D341Med (cell line): ENCODE results near the gene HAUS2.
"Not testable (repeated sequence)": the region's sequence is repeated elsewhere in the genome, so short reads cannot be mapped to it uniquely, and the experiment has no call there.

Experiments
- DNase-seq: peaks from one replicate; pipeline ENCODE4 v3.0.0; 2012; ENCODE audit warnings: low spot score

HAUS2 gene

DNA sequence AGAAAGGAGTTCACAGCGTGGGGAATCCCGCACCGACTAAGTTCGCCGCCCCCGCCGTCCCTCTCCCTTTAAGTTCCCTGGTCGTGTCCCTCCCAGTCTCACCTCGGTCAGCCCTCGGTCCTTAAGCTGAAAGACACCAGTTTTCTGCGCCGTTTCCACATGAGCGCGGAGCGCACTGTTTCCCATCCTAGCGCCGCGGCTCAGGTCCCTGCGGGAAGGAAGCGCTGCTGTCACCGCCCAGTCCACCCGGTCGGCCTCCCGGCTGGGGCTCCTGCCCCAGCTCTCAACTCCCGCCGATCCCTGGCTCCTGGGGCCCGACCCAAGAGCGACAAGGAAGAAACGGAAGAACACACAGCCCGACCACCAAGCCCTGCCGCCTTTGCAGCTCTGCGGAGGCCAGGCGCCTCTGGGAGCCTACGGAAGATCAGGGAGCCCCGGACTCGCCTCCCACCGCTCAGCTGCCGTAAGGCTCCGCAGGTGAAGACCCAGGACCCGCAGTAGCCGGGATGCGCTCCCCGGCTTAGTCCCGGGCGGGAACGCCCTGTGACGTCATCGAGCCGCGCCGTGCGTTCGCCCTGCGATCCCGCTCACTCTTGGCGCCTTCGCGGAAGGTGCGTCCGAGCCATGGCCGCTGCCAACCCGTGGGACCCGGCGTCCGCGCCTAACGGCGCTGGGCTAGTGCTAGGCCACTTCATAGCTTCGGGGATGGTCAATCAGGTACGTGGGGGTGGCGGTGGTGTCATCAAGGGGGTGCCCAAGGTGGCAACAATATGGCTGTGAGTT is at the start of gene HAUS2, which contains the start of gene LRRC57:
Gene HAUS2 (plus strand): TSS at position 590 of the 783 bp plus-strand sequence. CDS start 35 bp downstream, at position 625.
Gene LRRC57 (minus strand): TSS at position 545 of the 783 bp plus-strand sequence. CDS start 359 bp downstream, at position 186.
- peak; percentile 97 for DNase-seq

DNA sequence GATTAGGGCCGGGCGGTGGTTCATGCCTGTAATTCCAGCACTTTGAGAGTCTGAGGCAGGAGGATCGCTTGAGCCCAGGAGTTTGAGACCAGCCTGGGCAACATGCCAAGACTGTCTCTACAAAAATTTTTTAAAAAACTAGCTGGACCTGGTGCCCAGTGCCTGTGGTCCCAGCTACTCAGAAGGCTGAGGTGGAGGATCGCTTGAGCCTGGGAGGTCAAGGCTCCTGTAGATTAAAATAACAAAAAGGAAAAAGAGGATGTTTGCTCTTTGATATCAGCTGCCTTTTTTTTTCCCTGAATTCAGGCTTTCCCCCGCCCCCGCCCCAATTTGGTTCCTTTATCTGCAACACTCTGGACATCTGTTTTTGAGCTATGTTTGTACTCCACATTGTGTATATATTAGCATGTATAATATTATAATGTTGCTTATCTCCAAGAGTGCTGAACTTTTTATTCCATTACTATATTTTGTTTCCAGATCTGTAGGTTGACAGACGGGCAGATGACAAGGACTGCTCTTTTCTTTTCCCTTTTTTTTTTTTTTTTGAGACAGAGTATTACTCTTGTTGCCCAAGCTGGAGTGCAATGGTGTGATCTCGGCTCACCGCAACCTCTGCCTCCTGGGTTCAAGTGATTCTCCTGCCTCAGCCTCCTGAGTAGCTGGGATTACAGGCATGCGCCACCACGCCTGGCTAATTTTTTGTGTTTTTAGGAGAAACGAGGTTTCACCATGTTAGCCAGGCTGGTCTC is 48.6 kb upstream of the HAUS2 start:
- DNase-seq, result no peak

DNA sequence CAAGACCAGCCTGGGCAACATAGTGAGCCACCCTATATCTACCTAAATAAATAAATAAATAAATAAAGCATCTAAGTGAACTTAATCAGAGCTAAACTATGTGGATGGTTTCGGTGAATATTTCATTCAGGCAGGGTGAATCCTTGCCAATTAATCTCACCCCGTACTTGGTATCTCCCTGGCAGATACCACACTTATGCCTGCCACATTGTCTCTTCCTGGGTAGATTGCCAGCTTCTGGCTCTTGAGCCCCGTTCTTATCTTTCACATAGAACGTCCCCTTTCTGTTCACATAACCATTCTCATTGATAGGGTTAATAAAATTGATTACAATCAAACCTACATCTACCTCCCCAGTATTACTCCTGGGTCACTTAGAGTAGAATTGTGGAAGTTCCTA is 46.2 kb upstream of the HAUS2 start:
- no peak for DNase-seq

DNA sequence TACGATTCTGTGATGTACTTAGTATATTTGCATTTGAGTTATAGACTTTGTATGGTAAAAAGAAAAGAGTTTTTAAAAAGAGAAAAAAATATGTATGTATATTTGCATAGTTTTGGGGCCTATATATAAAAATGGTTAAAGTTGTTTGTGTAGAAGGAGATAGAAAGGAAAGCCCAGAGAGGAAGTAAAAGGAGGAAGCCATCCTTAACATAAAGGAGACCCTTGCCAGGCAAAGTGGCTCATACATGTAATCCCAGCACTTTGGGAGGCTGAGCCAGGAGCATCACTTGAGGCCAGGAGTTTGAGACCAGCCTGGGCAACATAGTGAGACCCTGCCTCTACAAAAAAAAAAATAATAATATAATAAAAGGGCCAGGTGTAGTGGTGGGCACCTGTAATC is 44.8 kb upstream of the HAUS2 start:
- no peak for DNase-seq

DNA sequence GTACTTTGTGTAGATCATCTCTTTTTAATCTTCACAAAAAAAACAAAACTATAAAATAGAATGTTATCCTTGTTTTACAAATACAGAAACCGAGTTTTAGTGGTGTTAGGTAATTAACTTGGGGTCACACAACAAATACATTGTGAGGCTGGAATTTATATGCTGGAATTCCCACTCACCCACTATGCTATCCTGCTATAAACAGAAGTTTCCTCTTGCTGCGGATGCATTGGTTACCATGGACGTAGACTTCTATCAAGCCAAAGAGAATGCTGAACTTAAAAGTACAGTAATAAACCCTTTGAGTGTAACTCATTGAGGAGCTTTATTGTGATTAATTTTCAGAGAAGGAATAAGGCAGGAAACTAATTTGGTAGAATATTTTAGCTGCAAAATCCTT is 44.0 kb upstream of the HAUS2 start:
- no peak for DNase-seq

DNA sequence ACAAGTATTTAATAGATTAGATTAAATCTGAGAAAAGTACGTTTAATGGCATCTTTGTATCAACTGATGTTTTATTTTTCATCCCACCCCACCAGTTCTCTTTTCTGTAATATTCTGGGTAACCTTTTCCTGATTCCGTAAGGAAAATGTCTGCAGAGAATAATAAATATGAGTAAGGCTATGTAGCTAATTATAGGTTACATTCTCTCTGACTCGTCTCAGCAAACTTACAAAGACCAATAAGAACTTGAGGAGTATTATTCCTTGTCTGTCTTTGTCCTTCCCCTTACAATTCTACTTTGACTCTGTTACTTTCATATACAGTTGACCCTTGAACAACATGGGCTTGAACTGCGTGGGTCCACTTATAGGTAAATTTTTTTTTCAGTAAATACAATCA is 41.1 kb upstream of the HAUS2 start:
- no peak for DNase-seq

DNA sequence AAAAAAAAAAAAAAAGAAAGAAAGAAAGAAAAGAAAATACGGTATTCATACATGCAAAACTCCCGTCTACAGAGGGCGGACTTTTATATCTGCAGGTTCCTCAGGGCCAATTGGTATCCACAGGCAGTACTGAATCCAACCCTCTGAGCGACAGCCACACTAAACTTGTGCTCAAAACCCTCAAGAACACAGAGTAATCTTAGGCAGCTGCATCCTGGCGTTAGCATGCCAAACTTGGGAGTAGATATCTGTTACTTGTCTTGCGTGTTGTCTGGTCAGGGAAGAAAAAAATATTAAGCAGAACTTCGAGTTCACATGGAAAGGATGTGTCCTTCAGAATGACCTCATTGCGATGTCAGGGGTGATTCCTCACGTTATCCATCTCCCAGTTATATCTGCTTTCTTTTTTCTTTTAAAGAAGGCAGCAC is 40.4 kb upstream of the HAUS2 start:
- no peak for DNase-seq

DNA sequence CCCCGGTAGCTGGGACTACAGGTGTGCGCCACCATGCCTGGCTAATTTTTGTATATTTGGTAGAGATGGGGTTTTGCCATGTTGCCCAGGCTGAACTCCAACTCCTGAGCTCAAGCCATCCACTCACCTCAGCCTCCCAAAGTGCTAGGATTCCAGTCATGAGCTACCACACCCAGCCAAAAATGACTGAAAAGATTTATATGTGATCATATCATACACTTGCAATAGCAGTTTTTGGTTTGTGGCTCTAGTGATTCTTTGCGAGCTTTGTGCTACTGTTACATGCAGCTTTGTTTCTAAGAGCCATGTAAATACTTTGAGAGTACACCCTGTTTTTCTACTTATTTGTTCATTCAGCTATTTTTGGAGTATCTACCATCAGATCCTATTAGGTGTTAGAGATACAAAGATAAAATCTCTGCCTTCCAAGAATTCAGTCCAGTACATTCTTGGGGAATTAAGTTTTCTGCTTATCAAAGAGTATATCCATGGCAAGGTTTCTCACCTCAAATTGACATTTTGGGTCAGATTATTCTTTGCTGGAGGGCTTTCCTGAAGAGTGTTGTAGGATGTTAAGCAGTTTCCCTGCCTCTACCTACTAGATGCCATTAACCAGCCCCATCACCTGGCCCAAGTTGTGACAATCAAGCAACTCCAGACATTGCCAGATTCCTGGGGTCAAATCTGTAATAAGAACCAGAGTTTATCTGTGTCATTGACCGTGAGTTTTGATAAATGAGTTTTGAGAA is 38.2 kb upstream of the HAUS2 start:
- no peak for DNase-seq

DNA sequence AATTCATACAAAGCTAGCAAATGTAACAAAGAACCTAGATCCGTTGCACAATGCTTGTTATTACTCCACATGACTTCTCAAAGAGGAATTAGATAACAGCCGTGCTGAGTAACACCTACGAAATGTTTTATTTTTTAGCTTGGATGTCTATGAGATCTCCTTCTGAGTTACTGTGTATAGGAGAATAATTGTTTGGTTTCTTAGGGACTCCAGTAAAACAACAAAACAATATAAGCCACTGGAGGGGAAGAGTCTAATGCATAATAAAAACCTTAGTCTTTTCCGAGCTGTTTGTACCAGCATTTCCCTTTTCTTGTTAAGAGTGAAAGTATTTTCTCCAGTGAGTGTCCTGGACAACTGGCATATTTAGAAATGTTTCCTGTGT is 37.6 kb upstream of the HAUS2 start:
- no peak for DNase-seq

DNA sequence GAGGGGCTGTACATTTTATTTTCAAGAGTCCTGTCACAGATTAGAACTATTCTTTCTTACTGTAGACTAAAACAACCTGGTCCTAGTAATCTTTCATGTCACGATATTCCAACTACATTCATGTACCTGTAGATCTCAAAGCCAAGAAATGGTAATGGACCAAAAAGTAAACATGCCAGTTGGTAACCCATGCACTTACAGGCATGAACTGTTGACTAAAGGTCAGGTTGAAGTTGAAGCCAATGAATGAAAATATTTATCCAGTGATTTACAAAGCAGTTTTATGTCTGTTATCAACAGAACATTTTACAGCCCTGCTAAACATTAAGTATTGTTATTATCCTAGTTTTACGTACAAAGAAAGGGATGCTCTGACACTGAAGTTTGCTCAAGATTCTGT is 25.3 kb upstream of the HAUS2 start:
- no peak for DNase-seq

DNA sequence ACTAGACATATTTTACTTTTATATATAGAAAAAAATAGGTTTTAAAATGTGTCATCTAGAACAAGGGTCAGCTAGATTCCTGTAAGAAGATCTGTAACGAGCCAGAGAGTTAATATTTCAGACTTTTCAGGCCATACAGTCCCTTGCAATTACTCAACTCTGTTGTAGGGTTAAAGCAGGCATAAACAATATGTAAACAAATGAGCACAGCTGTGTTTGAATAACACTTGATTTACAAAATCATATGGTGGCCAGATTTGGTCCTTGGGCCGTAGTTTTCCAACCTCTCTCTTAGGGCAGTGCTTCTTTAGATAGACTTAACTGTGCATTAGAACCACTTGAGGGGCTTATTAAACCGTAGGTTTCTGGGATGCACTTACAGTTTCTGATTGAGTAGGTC is 19.7 kb upstream of the HAUS2 start:
- DNase-seq, result no peak

DNA sequence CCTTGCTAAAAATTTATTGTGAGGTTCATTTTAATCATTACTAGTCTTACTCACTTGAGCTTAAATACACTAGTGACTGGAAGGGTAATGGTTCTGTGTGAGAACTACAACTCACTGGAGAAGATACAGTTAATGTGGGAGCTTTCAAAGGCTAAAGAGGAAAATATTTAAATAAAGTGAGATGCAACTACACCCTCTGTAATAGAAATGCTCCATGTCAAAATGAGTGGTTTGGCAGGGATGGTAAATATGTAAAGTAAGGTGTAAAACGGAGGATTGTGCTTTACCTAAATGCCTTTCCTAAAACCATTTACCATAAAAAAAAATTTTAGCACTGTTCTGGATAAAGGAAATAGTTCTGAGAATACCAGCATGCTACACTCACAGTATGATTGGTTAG is 15.4 kb upstream of the HAUS2 start:
- no peak for DNase-seq

DNA sequence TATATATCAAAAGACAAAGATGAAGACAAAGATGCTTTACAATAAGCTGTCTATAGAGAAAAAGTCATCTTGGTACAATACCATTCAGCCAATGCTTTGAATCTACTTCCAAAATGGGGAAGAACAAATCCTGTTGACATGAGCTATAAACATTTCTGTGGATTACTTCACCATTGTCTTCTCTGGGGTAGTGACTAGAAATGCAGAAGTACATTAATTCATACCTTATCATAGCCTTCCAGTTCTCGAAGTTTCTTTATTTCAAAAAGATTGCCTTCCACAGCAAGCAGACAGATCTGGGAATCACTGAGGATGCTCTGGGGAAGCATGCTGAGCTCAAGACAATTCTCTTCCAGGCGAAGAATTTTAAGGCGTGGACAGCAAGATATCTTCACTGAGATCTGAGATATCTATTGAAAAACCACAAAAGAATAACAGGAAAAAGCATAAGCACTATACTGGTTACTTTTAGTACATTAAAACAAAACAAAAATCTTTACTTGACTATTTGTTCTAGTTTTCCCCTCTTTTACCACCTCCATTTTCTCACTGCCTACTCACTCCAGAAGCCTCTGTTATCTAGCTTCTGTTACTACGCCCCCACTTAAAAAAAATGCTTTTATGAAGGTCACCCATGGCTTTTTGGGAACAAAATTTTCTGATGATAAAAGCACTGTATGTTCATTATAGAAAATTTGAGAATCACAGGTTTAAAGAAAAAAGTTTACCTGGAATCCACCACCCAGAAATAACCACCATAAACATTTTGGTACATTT is 3.6 kb upstream of the HAUS2 start:
- no peak for DNase-seq

DNA sequence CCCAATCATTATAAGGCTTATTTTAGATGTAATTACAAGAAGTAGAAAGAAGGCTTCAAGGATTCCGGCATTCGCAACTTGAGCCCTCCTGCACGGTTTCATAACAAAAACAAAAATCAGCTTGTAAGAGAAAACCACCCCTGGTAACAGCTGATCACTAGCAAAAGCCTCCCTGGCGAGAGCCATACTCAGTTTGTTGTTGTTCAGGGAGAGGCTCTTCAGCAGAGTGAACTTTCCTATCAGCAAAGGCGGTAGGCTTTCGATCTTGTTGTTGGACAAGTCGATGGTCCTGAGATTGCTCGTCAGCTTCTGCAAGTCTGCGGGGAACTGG is 755 bp upstream of the HAUS2 start:
- no peak for DNase-seq

DNA sequence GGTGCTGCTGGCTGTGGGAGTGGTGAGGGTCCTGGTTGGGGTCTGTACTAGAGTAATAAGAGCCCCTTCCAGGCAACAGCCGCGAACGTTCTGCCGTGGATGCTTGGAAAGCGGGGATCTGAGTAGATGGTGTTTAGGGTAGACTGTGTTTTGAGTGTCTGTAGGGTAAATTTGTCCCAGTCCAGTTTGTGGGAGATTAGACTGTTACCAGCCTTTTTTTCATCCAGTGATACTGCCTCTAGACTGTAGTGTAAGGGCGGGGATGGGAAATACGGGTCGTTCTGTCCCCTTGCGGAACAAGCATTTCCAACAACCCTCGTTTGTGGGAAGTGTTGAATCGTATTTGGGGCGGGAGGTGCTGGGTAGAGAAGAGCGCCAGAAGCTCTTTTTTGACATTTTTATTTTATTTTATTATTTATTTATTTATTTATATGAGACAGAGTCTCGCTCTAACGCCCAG is 424 bp downstream of the HAUS2 start:
- peak; percentile 58 for DNase-seq

DNA sequence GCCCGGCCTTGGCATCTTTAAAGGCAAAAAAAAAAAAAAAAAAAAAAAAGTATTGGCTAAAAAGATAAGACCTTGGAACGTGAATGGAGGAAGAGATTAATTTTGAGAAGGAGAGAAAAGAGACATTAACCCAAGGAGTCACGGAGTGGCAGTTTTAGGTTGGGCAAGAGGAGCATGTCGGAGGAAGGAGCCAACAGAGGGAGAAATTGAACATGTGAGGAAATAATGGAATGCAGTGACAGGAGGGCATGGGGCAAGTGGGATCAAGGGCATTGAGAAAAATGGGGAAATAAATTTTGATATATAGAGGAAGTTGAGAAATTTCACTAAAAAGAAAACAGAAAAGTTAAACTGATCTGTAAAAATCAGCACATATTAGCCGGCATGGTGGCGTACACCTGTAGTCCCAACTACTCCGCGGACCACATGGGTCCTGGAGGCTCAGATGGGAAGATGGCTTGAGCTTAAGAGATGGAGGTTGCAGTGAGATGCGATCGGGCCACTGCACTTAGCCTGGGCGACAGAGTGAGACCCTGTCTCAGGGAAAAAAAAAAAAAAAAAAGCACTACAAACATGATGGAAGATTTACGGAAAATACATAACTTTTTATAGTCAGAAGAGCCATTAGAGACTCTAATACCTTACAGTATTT is 1.2 kb downstream of the HAUS2 start:
- DNase-seq, result no peak

DNA sequence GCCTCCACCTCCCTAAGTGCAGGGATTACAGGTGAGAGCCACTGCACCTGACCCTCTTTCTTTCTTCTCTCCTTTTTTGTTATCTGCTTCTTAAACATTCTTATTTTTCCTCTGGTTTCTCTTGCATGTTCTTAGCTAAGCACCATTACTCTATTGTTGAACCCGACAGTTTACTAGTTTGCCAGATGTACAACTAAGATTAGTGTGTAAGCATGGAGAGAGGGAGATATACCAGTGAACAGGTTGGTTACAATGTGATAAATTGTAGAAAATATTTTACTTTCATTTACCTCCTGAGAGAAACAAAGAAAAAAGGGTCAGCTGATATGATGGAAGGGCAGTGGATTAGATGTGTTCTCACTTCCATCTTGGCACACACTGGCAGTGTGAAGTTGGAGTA is 4.9 kb downstream of the HAUS2 start:
- DNase-seq, result no peak

DNA sequence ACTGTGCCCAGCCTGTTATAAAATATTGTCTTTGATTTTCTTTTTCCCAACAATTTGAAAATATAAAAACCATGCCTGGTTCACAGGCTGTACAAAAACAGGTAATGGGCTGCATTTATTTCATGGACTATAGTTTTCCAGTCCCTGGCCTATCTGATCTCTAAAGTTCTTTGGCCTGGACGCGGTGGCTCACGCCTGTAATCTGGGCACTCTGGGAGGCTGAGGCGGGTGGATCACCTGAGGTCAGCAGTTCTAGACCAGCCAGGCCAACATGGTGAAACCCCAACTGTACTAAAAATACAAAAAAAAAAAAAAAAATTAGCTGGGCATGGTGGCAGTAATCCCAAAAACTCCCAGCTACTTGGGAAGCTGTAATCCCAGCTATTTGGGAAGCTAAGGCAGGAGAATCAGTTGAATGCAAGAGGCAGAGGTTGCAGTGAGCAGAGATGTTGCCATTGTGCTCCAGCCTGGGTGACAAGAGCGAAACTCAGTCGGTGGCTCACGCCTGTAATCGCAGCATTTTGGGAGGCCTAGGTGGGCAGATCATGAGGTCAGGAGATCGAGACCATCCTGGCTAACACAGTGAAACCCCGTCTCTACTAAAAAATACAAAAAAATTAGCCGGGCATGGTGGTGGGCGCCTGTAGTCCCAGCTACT is 8.0 kb downstream of the HAUS2 start:
- DNase-seq, result not testable (repeated sequence)

DNA sequence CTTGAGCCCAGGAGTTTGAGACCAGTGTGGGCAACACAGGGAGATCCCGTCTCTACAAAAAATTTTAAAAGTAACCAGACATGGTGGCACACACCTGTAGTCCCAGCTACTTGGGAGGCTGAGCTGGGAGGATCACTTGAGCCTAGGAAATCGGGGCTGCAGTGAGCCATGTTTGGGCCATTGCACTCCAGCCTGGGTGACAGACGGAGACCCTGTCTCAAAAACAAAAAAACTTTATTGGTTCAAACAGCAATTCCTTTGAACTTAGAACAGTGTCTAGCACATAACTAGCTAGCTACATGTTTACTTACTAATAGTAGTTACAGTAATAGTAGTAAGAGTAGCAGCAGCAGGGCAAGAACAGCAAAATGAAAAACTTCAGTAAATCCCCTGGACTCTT is 10.1 kb downstream of the HAUS2 start:
- DNase-seq, result no peak

DNA sequence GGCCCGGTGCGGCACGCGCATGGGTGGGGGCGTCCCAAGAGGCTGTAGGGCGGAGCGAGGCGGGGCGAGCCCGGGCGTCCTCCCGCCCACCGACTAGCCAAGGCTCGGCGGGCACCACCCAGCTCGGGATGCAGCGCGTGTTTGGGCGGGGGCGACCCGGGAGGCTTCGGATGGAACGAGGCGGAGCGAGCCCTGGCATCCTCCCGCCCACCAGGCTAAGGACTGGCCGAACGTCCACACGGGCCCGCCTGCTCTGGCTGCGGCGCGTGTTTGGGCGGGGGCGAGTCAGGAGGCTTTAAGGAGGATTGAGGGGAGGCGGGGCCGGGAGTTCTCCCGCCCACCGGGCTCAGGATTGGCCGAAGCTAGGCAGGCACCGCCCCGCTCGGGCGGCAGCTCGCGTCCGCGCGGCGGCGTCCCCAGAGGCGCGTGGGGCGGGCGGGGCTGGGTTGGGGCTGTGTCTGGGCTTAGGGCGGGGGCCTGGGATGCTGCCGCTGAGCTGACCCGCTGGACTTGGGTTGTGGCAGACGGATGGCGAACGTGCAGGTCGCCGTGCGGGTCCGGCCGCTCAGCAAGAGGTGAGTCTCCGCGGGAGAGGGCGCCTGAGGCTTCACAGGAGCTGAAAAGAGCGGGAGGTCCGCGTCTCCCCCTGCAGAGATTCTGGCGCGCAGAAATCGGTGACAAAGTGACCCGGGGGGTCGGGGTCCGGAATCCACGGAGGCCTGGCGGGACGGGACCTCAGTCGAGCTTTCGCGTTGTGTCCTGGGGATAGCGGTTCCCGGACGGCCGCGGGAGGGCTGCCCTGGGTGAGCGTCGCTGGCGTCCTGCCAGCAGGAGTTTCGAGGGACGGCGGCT is 26.8 kb downstream of the HAUS2 start, which contains the start of gene STARD9:
Gene STARD9 (plus strand): TSS at position 419 of the 852 bp plus-strand sequence. CDS start 110 bp downstream, at position 529.
- DNase-seq, result peak; percentile 98
